GM12878 (cell line): ENCODE measurements around the gene KDM4F. TPM values are rescaled to one million over a fixed set of nuclear protein-coding genes. Genes with fewer than 3 reads are reported as not detected.

Experiments
- ATAC-seq: fragments of 200-7000 bp; cut with Tn5 transposase; 3 replicates; pipeline ENCODE4 v1.9.1; 2020; ENCODE audit warnings: mild to moderate bottlenecking, moderate library complexity
- BruUV-seq: library from RNA; stranded (reverse); fragments of 400-500 nt; replicated peaks from 2 replicates; lab custom pipeline; 2021; lab: Mats Ljungman, UMichigan
- CTCF ChIA-PET: fragments of 300-600 bp; sonication (Branson Sonifier 250); formaldehyde crosslinking; extraction: SDS; loops from one replicate; lab custom pipeline; 2021; ENCODE audit warnings: inconsistent platforms; lab: Yijun Ruan, JAX
- POLR2A ChIA-PET: fragments of 350-600 bp; formaldehyde crosslinking; extraction: SDS; loops from one replicate; lab custom pipeline; 2021; ENCODE audit warnings: inconsistent platforms; lab: Charles Lee
- RAD21 ChIA-PET: fragments of 300-600 bp; sonication (Branson Sonifier 250); formaldehyde crosslinking; loops from one replicate; lab custom pipeline; 2023; ENCODE audit warnings: antibody characterized with exemption; ENCODE audit not compliant: unreplicated experiment; lab: Charles Lee
- SMC1A ChIA-PET: fragments of 300-600 bp; sonication (Branson Sonifier 250); formaldehyde crosslinking; loops from one replicate; lab custom pipeline; 2023; ENCODE audit not compliant: unreplicated experiment, uncharacterized antibody; lab: Charles Lee
- DNase-seq: peaks from one replicate; pipeline ENCODE4 v3.0.0-alpha.2; 2011; ENCODE audit warnings: low read depth, low spot score
- FAIRE-seq: peaks from 3 replicates; lab custom pipeline; 2011; peaks lifted over from hg19 to GRCh38; lab: Jason Lieb, UNC
- H2AFZ ChIP-seq: 2 replicates; pipeline ENCODE4 v1.6.0; 2011; ENCODE audit warnings: low read depth, low read length, control low read depth; ENCODE audit not compliant: control insufficient read depth
- H3K27ac ChIP-seq: 2 replicates; pipeline ENCODE4 v1.5.1; 2011; ENCODE audit warnings: control low read depth; ENCODE audit not compliant: control insufficient read depth, insufficient read depth
- H3K27me3 ChIP-seq, 2 experiments: replicated peaks in 1 of 2; 2 replicates each; pipeline versions ENCODE4 v1.6.0 to v1.6.1; 2011; ENCODE audit warnings: low read length in 1 of 2; ENCODE audit not compliant: control insufficient read depth in 2 of 2, insufficient read depth in 2 of 2
- H3K36me3 ChIP-seq, 2 experiments: 2 replicates each; pipeline ENCODE4 v1.5.1; 2011; ENCODE audit warnings: low read length in 1 of 2; ENCODE audit not compliant: control insufficient read depth in 2 of 2, insufficient read depth in 2 of 2
- H3K4me1 ChIP-seq: 2 replicates; pipeline ENCODE4 v1.6.1; 2011; ENCODE audit warnings: mild to moderate bottlenecking, low read length, moderate library complexity, mixed read lengths; ENCODE audit not compliant: control insufficient read depth, insufficient read depth
- H3K4me2 ChIP-seq: 2 replicates; pipeline ENCODE4 v1.6.0; 2011; ENCODE audit warnings: control low read depth; ENCODE audit not compliant: control insufficient read depth, insufficient read depth
- H3K4me3 ChIP-seq: fragments of 200-600 bp; sonication (generic); 2 replicates; pipeline ENCODE4 v1.5.1; 2016
- H3K79me2 ChIP-seq: 2 replicates; pipeline ENCODE4 v1.6.0; 2011; ENCODE audit warnings: low read length; ENCODE audit not compliant: control insufficient read depth, insufficient read depth
- H3K9ac ChIP-seq: 2 replicates; pipeline ENCODE4 v1.8.0; 2011; ENCODE audit warnings: low read length, control low read depth, mixed read lengths; ENCODE audit not compliant: control insufficient read depth, insufficient read depth
- H3K9me3 ChIP-seq: replicated peaks from 3 replicates; pipeline ENCODE4 v1.5.1; 2011; ENCODE audit warnings: mild to moderate bottlenecking, low read length; ENCODE audit not compliant: control insufficient read depth, insufficient read depth
- H4K20me1 ChIP-seq: 2 replicates; pipeline ENCODE4 v1.6.0; 2011; ENCODE audit not compliant: control insufficient read depth, insufficient read depth
- BCLAF1 ChIP-seq: fragments of 450-650 bp; IDR thresholded peaks from 2 replicates; pipeline ENCODE4 v1.6.1; 2017; ENCODE audit warnings: antibody characterized with exemption, mild to moderate bottlenecking, moderate library complexity
- CHD2 ChIP-seq: IDR thresholded peaks from 2 replicates; pipeline ENCODE4 v1.6.1; 2011; ENCODE audit warnings: low read depth, low read length, improper control_type of control experiment, borderline replicate concordance
- EED ChIP-seq: sonication (generic); IDR thresholded peaks from 2 replicates; pipeline ENCODE4 v1.6.1; 2016; ENCODE audit warnings: antibody characterized with exemption, low read depth
- POLR2AphosphoS2 ChIP-seq: IDR thresholded peaks from 2 replicates; pipeline ENCODE4 v1.6.1; 2011; ENCODE audit warnings: low read depth, mild to moderate bottlenecking, low read length, improper control_type of control experiment, moderate library complexity
- RAD51 ChIP-seq: fragments of 450-650 bp; IDR thresholded peaks from 2 replicates; pipeline ENCODE4 v1.6.1; 2016; ENCODE audit warnings: moderate library complexity, mild to moderate bottlenecking, inconsistent platforms
- SREBF1 ChIP-seq: IDR thresholded peaks from 2 replicates; pipeline ENCODE4 v1.6.1; 2012; ENCODE audit warnings: mild to moderate bottlenecking, low read length
- TCF7 ChIP-seq: IDR thresholded peaks from 2 replicates; pipeline ENCODE4 v1.6.1; 2014; ENCODE audit warnings: antibody characterized with exemption, borderline replicate concordance
- ZNF217 ChIP-seq: fragments of 450-650 bp; IDR thresholded peaks from 2 replicates; pipeline ENCODE4 v1.6.1; 2017; ENCODE audit warnings: antibody characterized with exemption, mild to moderate bottlenecking
- ZNF592 ChIP-seq: fragments of 450-650 bp; IDR thresholded peaks from 2 replicates; pipeline ENCODE4 v1.6.1; 2017; ENCODE audit warnings: mild to moderate bottlenecking, moderate library complexity
- WGBS: methylation state at CpG from one replicate; pipeline ENCODE4 v1.1.6; 2016; ENCODE audit warnings: low lambda C conversion rate; ENCODE audit not compliant: insufficient replicate concordance, insufficient coverage; ENCODE audit errors: missing lambda C conversion rate; 5-methylcytosine and 5-hydroxymethylcytosine counted together
- in situ Hi-C: fragments of 300-500 bp; cut with MboI; formaldehyde crosslinking; loops from 9 replicates; pipeline ENCODE4 v1.14.3; 2018; ENCODE audit warnings: mixed read lengths
- intact Hi-C: fragments of 100-400 bp; cut with micrococcal nuclease; formaldehyde crosslinking; loops from one replicate; pipeline ENCODE4 v1.14.2; 2022; ENCODE audit not compliant: unreplicated experiment
- polyA plus RNA-seq, 11 experiments: library from polyadenylated mRNA; depleted of rRNA in 4 of 11; unstranded in 6 of 11; stranded (reverse) in 5 of 11; fragments of >200 nt; fragmentation: Nextera tagmentation in 4 of 11; fragmentation: Illumina TruSeq in 1 of 11; extraction: Ambion mirVana in 4 of 11; extraction: Trizol in 1 of 11; gene quantifications; 1 replicate in 1 of 11; 2 replicates in 10 of 11; pipeline versions ENCODE4 v1.2.1 to v1.2.3, GENCODE V29; 2011 to 2016; ENCODE audit warnings: inconsistent platforms in 2 of 11, missing spikeins in 2 of 11, low read depth in 1 of 11
- total RNA-seq, 4 experiments: library from RNA; depleted of rRNA in 3 of 4; stranded (reverse); fragments of >200 nt in 3 of 4; fragmentation: Illumina TruSeq in 1 of 4; extraction: Trizol in 1 of 4; gene quantifications; 2 replicates each; pipeline versions ENCODE4 v1.2.1 to v1.2.3, GENCODE V29; 2013 to 2021
- TF ChIP-seq, protein P1 (sequence below): fragments of 150-350 bp; IDR thresholded peaks from 2 replicates; pipeline ENCODE4 v1.6.1; 2016; ENCODE audit warnings: low read depth, low read length
- TF ChIP-seq, protein P2 (sequence below): IDR thresholded peaks from 2 replicates; pipeline ENCODE4 v1.6.1; 2012; ENCODE audit warnings: low read length, inconsistent platforms

KDM4F gene
- total and polyA plus RNA-seq, 10 of the 15 experiments (the other 5 are each of a cell fraction or from before 2014, with no cell fraction given) = not detected

DNA sequence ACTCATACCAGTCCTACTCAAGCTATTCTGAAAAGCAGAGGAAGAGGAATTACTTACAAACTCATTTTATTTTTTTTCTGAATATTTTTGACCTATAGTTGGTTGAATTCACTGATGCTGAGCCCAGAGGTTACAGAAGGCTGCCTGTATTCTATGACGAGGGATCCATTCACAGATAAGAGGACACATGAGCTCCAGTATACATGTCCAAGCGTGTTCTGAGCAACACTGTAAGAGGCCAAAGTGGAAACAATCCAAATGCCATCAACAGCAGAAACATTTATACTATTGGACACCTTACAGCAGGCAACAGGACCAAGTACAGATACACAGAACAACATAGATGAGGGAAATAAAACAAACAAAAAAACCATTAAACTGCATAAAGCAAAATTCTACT is 13.9 kb upstream of the KDM4F start:
- Histone ChIP-seq H3K9me3 (no peaks in the 10 kb centered on the region), H3K4me3 (no peak overlapping the region), H3K27me3 (no peaks in the 10 kb centered on the region; a peak in 1 of 4 replicates), H3K27ac (no peak overlapping the region), H3K4me1 (no peaks in the 10 kb centered on the region), H3K79me2 (no peaks in the 10 kb centered on the region), H3K9ac (no peak overlapping the region), H3K36me3 (no peaks in the 10 kb centered on the region), H2AFZ (no peak overlapping the region), H3K4me2 (no peak overlapping the region), H4K20me1 (no peaks in the 10 kb centered on the region)
- intact Hi-C loops (no loop called here), in situ Hi-C loops (no loop called here)
- ChIA-PET SMC1A (interaction anchor here (0.5 to 0.7 kb wide), 2 partner anchors 29 to 94 kb away, joined by 3 read pairs; no protein-coding TSS in a partner anchor), CTCF (no interaction called here), POLR2A (interaction anchor here (0.6 kb wide), 1 partner anchor 30 kb away, joined by 3 read pairs; no protein-coding TSS in a partner anchor), RAD21 (interaction anchor here (1.3 kb wide), 1 partner anchor 32 kb away, joined by 3 read pairs; no protein-coding TSS in a partner anchor)
- WGBS = 3% methylated on average over 2 of the region's 2 CpGs
- DNase-seq (no peak), FAIRE-seq (no peak), ATAC-seq (no peak)
- BruUV-seq = no TSS peak
- TF ChIP-seq CHD2 (no peak), ZNF217 (no peak), EED (no peak), SREBF1 (no peak), TCF7 (no peak), RAD51 (no peak), ZNF592 (no peak), BCLAF1 (no peak), POLR2AphosphoS2 (no peak)
- TF ChIP-seq, protein P1, sequence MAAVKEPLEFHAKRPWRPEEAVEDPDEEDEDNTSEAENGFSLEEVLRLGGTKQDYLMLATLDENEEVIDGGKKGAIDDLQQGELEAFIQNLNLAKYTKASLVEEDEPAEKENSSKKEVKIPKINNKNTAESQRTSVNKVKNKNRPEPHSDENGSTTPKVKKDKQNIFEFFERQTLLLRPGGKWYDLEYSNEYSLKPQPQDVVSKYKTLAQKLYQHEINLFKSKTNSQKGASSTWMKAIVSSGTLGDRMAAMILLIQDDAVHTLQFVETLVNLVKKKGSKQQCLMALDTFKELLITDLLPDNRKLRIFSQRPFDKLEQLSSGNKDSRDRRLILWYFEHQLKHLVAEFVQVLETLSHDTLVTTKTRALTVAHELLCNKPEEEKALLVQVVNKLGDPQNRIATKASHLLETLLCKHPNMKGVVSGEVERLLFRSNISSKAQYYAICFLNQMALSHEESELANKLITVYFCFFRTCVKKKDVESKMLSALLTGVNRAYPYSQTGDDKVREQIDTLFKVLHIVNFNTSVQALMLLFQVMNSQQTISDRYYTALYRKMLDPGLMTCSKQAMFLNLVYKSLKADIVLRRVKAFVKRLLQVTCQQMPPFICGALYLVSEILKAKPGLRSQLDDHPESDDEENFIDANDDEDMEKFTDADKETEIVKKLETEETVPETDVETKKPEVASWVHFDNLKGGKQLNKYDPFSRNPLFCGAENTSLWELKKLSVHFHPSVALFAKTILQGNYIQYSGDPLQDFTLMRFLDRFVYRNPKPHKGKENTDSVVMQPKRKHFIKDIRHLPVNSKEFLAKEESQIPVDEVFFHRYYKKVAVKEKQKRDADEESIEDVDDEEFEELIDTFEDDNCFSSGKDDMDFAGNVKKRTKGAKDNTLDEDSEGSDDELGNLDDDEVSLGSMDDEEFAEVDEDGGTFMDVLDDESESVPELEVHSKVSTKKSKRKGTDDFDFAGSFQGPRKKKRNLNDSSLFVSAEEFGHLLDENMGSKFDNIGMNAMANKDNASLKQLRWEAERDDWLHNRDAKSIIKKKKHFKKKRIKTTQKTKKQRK = no peak
- TF ChIP-seq, protein P2, sequence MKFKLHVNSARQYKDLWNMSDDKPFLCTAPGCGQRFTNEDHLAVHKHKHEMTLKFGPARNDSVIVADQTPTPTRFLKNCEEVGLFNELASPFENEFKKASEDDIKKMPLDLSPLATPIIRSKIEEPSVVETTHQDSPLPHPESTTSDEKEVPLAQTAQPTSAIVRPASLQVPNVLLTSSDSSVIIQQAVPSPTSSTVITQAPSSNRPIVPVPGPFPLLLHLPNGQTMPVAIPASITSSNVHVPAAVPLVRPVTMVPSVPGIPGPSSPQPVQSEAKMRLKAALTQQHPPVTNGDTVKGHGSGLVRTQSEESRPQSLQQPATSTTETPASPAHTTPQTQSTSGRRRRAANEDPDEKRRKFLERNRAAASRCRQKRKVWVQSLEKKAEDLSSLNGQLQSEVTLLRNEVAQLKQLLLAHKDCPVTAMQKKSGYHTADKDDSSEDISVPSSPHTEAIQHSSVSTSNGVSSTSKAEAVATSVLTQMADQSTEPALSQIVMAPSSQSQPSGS = no peak
